ENCODE data around the gene SLC2A9. TPM values are rescaled to one million over a fixed set of nuclear protein-coding genes. Genes with fewer than 3 reads are reported as not detected.

SLC2A9 gene
- total and polyA plus RNA-seq, 2 donors (not counting 3 experiments of a cell fraction or from before 2014, with no cell fraction given), result 1.6 to 1.8 TPM

DNA sequence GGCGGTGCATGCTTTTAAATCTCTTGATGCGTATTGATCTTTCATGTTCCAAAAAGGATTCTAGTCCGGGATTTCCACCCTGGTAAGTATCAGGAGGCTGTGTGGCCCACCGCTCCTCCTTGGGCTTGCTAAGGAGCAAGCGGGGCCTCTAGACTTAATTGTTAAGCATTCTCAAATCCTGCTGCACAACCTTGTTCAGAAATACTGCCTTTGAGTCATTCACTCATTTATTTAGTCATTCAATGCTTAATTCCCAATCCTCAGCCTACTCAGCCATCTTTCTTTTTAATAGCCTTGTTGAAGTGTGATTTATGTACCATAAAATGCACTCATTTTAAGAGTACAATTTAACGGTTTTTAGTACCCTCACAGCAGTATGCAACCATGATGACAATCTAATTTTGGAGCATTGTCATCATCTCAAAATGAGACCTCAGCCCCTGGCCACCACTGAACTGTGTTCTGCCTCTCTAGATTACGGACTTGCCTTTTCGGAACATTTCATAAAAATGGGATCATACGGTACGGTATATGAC, 15.6 kb upstream of the SLC2A9 start:
- Histone ChIP-seq H3K36me3 (ENCODE audit: control insufficient read depth in 2 of 2, extremely low read depth in 1 of 2, insufficient read depth in 2 of 2, low read length in 2 of 2) (no peaks in the 10 kb centered on the region), H2AFZ (ENCODE audit: low read depth, low read length) (no peak overlapping the region), H3K4me3 (replicated peaks in 1 of 3; ENCODE audit: insufficient read depth in 1 of 3, low read depth in 1 of 3, low read length in 3 of 3) (no peak overlapping the region), H3K27me3 (ENCODE audit: control insufficient read depth in 2 of 2, insufficient read depth in 2 of 2, low read length in 2 of 2) (peaks cover 0 to 8% of the 10 kb centered on the region in 2 experiments), H4K20me1 (replicated peaks; ENCODE audit: control insufficient read depth, extremely low read depth, insufficient read depth, low read length) (no peaks in the 10 kb centered on the region), H3K79me2 (ENCODE audit: control insufficient read depth, insufficient read depth, low read length) (no peaks in the 10 kb centered on the region), H3K9me1 (replicated peaks; ENCODE audit: control insufficient read depth, extremely low read depth, insufficient read depth, low read length) (no peaks in the 10 kb centered on the region), H3K9me3 (replicated peaks; ENCODE audit: control insufficient read depth, insufficient read depth, low read length) (no peaks in the 10 kb centered on the region), H3K4me1 (ENCODE audit: control insufficient read depth, extremely low read depth, insufficient read depth, low read length) (peaks cover 2% of the 10 kb centered on the region), H3K27ac (ENCODE audit: insufficient read depth, low read depth, low read length) (no peak overlapping the region), H3K9ac (replicated peaks; ENCODE audit: extremely low read depth, insufficient read depth, low read length) (no peak overlapping the region), H3K4me2 (ENCODE audit: insufficient read depth, low read length) (no peak overlapping the region)
- POLR2A ChIA-PET, result no interaction called here
- BruUV-seq (replicated peaks), result no TSS peak
- DNase-seq (ENCODE audit: low read depth, low spot score), result no peak
- FAIRE-seq, result no peak
- intact Hi-C loops (cut with micrococcal nuclease) (no loop called here), dilution Hi-C loops (cut with MboI; ENCODE audit: extremely low pct_ligation_motif_present, low sequenced_read_pairs) (no loop called here)
- TF ChIP-seq GATA2 (IDR thresholded peaks at IDR 0.05; ENCODE audit: insufficient read depth, insufficient read length, low read depth, low read length) (no peak), POLR2A (IDR thresholded peaks at IDR 0.05; ENCODE audit: low read depth, low read length) (no peak), FOS (IDR thresholded peaks at IDR 0.05; ENCODE audit: borderline replicate concordance, insufficient read depth, low read length) (no peak), EZH2 (IDR thresholded peaks at IDR 0.05; ENCODE audit: borderline replicate concordance, low read depth, low read length, severe bottlenecking) (no peak), POLR2AphosphoS5 (IDR thresholded peaks at IDR 0.05; ENCODE audit: insufficient read depth, low read depth, low read length) (no peak), JUN (IDR thresholded peaks at IDR 0.05; ENCODE audit: borderline replicate concordance, insufficient read depth, insufficient read length, low read depth) (no peak), MYC (IDR thresholded peaks at IDR 0.05; ENCODE audit: low read depth, low read length) (no peak)
- TF ChIP-seq, protein P1, sequence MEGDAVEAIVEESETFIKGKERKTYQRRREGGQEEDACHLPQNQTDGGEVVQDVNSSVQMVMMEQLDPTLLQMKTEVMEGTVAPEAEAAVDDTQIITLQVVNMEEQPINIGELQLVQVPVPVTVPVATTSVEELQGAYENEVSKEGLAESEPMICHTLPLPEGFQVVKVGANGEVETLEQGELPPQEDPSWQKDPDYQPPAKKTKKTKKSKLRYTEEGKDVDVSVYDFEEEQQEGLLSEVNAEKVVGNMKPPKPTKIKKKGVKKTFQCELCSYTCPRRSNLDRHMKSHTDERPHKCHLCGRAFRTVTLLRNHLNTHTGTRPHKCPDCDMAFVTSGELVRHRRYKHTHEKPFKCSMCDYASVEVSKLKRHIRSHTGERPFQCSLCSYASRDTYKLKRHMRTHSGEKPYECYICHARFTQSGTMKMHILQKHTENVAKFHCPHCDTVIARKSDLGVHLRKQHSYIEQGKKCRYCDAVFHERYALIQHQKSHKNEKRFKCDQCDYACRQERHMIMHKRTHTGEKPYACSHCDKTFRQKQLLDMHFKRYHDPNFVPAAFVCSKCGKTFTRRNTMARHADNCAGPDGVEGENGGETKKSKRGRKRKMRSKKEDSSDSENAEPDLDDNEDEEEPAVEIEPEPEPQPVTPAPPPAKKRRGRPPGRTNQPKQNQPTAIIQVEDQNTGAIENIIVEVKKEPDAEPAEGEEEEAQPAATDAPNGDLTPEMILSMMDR (IDR thresholded peaks at IDR 0.05; ENCODE audit: extremely low read depth in 1 of 2, insufficient read depth in 1 of 2, low read depth in 1 of 2, low read length in 2 of 2), result no peak
- TF ChIP-seq, protein P2, sequence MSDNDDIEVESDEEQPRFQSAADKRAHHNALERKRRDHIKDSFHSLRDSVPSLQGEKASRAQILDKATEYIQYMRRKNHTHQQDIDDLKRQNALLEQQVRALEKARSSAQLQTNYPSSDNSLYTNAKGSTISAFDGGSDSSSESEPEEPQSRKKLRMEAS (IDR thresholded peaks at IDR 0.05; ENCODE audit: insufficient read depth, insufficient read length), result no peak
- CTCF ChIA-PET, result no interaction called here
